GM19351 (cell line): ENCODE results near the gene REEP3.

Experiments
- ATAC-seq: cut with Tn5 transposase; IDR thresholded peaks from one replicate; pipeline ENCODE4 v1.9.1; 2021; ENCODE audit warnings: mild to moderate bottlenecking, moderate library complexity; ENCODE audit not compliant: unreplicated experiment

Gene REEP3

DNA sequence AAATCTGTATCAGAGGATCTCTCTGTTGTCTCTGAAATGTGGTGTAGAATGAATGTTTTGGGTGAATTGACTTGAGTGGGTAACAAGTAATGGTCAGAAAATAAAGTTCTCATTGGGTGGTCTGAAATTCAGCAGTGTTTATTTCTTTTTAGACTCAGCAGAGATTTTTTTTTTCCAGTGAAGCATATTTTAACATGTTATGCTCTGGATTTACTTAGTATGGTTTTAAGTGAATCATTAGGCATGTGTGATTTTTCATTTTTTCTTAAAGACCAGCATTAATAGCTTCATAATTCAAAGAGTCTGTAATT, 63.5 kb downstream of the REEP3 start:
- ATAC-seq: no peak

DNA sequence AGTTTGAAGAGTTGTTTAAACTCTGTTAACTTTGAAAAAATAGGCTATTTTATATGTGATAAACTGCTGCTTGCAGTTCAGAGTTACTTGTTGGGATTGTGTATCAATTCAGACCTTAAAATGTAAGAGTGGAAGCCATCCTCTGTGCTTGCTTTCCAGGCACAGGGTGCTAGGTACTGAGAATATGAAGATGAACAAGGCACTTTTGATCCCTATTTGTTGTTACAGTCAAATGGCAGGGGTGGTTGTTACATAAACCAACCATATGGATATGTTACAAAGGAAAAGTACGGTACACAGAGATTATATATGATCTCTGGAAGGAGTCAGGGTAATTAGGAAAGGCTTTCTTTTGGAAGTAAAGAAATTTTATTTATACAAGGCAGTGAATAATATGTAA, 63.8 kb downstream of the REEP3 start:
- ATAC-seq: no peak

DNA sequence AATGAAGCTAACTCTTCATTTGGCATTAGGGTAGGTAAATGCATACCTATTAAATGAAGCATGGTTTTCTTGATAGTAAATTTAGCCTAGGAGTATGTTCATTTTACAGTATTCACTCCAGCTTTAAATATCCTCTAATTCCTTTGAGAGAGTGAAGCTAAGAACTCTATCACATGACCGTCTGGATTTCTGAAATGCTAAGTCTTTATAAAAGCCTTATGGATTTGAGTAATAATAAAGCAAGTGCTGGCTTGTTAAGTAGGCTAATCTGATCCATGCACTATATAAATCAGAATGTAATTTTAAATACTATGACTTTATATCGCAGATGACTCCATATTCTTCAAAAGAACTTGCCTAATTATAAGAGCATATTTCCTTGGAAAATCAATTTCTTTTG, 64.8 kb downstream of the REEP3 start:
- no peak for ATAC-seq

DNA sequence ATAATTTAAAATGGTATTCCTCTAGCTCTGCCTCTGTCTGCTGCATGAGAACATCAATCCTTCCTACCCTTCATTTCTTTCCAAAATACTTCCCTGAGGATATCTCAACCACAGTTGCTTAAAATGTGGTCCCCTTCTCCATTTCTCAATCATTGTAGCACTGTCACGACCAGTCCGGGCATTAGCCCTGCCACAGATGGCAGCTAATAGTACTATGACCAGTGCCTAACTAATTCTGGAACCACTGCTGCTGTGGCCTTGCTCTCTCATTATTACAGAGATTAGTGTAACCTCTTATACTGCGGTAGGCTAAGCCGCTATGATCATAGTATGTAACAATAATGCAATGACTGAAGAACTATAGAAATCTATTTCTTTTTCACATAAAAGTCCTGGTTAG, 66.0 kb downstream of the REEP3 start:
- no peak for ATAC-seq

- ATAC-seq: no peak
These were observed 67.4 kb downstream of the REEP3 start for GRCh38 chr10:63588436-63589167.

- no peak for ATAC-seq
These were observed 70.6 kb downstream of the REEP3 start for GRCh38 chr10:63591600-63592379.

DNA sequence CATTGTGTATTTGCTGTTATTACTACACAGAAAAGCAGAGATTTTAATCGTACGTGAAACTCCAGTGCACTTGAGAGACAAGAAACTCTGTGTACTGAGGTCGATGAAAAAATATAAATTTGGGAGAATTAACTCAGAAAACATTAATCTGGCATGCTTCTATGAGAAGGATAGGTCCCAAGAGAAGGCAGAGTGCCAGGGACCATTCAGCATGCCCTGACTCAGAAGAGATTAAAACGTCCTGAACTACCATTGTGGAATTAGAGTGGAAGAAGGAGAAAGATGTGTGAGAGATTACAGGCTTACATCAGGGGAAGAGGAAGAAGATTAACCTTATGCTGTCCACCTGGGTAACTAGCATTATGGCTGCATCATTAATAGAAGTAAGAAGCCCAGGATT, 72.4 kb downstream of the REEP3 start:
- ATAC-seq: no peak

GRCh38 chr10:63595072-63595471, 73.9 kb downstream of the REEP3 start:
- ATAC-seq: no peak

- ATAC-seq: no peak
These were observed 75.7 kb downstream of the REEP3 start for GRCh38 chr10:63596924-63597323.

- ATAC-seq: no peak
These were observed 79.3 kb downstream of the REEP3 start for GRCh38 chr10:63600540-63600939.

- ATAC-seq: peak; percentile 90
These were observed 82.7 kb downstream of the REEP3 start for GRCh38 chr10:63603709-63604445.

- no peak for ATAC-seq
These were observed 84.2 kb downstream of the REEP3 start for GRCh38 chr10:63605197-63605967.

GRCh38 chr10:63608511-63608910, 87.3 kb downstream of the REEP3 start:
- no peak for ATAC-seq

DNA sequence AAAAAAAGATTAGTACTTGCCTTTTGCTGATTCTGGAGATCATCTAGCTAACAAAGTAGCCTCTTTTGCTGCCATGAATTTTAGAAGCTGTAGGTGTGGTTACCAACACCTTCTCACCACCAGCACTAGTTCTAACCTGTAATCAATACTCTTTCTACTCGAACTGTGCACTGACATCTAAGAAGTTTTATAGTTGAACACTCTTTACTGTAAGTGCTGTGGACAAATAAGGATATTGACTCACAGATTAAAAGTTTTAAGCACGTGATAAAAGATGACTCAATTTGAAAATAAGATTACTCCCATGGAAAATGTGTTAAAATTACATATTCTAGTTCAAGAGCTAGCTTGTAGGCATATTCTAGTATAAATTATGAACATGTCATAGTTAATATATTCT, 89.9 kb downstream of the REEP3 start:
- ATAC-seq: no peak

DNA sequence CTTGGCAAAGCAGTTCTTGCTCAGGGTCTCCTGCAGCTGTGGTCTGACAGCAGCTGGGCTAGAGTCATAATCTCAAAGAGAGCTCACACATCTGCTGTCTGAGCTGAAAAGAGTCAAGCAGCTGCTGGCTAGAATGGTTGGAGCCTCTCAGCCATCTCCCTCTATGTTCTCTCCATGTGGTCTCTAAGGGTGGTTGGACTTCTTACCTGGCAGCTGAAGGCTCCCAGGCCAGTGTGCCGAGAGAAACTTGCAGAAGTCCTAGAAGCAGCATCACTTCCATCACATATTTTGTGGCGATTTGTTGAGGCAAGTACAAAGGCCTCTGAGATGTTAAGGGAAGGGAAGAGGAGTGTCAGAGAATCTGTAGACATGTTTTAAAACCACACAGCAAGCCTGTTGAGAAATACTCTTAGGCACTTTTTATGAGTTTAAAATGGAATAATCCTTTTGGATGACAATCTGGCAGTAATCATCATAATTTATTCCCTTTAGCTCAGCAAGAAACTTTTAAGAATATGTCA, 93.2 kb downstream of the REEP3 start:
- no peak for ATAC-seq

- no peak for ATAC-seq
These were observed 97.4 kb downstream of the REEP3 start for GRCh38 chr10:63618552-63618951.

DNA sequence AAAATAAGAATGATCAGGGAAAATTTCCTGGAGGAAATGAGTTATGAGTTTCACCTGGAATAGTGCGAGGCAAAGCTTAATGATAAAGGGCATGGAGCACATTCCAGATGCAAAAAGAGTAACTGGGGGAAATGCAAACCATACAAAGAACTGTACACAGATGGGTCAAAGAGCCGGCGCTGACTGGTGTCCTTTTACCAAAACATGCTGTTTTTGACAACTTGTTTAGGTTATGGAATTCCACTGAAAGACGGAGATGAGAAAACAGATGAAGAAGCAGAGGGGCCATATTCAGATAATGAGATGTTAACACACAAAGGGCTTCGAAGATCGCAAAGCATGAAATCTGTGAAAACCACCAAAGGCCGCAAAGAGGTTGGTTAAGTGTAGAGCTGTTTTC, 98.2 kb downstream of the REEP3 start:
- no peak for ATAC-seq

GRCh38 chr10:63622097-63622496, 100.9 kb downstream of the REEP3 start:
- no peak for ATAC-seq

- no peak for ATAC-seq
These were observed 103.5 kb downstream of the REEP3 start for GRCh38 chr10:63624701-63625100.

DNA sequence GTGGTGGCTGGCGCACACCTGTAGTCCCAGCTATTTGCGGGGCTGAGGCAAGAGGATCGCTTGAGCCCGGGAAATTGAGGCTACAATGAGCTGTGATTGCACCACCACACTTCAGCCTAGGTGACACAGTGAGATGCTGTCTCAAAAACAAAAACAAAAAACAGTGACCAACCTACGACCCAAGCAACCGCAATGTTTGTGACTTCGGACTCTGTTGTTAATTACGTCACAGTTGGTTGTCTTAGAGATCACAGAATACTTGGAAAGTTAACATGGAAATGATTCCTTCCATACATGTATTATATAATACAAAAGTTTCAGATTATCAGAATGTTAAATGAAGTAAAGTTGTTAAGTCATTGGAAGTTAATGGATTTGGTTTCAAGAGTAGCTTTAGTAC, 106.2 kb downstream of the REEP3 start:
- ATAC-seq: no peak

- no peak for ATAC-seq
These were observed 106.7 kb downstream of the REEP3 start for GRCh38 chr10:63627881-63628296.
